NCI-H2107 treated with DMSO at 0.1 percent for 48 hours (cell line): ENCODE data around the gene TMEM225.
"Not testable (repeated sequence)": the region's sequence is repeated elsewhere in the genome, so short reads cannot be mapped to it uniquely, and the experiment has no call there.

Source experiments
- DNase-seq: peaks from one replicate; lab custom pipeline; 2025; ENCODE audit not compliant: unreplicated experiment; lab: John Stamatoyannopoulos, UW

Gene TMEM225, protein sequence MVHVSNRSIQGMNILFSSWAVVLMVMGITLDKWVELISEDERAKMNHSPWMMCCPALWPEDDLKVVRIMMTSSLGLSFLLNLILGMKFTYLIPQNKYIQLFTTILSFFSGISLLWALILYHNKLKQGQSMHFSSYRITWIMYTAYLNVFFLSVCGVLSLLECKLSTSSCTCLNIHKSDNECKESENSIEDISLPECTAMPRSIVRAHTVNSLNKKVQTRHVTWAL

DNA sequence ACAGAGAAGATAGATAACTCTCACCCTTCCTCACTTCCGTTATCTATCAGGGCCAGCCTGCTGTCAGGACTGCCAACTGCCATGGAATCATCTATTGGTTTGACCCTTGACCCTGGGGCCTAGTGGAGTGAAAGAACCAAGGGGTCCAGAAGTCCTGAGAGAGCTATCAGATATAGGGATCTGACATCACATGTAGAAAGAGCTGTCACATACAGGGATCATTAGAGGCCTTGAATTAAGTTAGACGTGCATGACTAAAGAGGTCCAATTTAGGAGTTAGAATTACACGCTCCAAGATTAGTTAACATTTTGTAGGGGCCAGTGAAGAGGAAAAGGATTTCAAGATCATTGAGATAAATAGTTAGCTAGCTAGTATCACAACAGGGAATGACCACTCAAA, at the start of gene TMEM225:
Gene TMEM225, minus strand, starts transcription at position 101 of the 400 bp plus-strand sequence. CDS start 245 bp downstream, outside the sequence.
- no peak for DNase-seq

DNA sequence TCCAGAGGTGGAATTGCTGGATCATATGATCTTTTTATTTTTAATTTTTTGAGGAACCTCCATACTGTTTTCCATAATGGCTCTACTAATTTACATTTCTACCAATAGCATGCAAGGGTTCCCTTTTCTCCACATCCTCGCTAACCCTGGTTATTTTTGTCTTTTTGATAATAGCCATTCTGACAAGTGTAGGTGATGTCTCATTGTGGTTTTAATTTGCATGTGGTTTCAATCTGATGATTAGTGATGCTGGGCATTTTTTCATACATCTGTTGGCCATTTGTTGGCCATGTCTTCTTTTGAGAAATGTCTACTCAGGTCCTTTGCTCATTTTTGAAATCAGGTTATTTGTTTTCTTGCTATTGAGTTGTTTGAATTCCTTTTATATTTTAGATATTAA, 38.6 kb upstream of the TMEM225 start:
- no peak for DNase-seq

DNA sequence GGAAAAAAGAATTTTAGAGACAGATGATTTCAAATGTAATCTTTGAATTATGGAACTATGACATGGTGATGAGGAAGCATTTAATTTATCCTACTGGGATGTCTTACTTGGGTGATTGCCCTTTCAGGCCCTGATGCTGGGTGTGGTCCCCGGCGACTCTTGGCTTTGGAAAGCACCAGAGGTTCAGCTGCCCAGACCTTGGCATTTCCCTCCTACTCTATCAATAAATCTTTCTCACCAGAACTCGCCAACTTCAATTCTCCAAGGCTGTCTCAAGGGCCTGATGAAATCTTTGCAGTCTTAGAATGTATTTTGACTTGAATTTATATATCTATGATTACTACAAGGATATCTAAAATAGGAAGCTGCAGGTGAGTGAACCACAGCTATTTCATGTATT, 35.5 kb upstream of the TMEM225 start:
- DNase-seq: no peak

DNA sequence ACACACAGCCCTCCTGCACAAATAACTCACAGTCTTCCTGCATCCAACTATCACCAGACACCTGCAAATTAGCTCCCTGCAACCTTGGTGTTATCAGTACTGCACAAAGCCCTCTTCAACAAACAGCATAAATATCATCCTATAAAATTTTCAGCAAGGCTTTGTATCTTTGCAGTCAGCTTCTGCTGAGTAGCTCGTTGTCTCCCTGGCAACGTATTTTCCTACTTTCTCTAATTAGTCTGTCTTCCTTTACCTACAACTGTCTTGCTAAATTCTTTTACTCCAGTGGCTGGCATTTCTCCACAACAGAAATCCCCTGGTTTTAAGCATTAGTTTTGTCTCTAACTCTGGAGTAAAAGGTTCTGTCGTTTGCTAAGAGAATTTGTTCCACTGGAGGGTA, 20.4 kb upstream of the TMEM225 start:
- no peak for DNase-seq

DNA sequence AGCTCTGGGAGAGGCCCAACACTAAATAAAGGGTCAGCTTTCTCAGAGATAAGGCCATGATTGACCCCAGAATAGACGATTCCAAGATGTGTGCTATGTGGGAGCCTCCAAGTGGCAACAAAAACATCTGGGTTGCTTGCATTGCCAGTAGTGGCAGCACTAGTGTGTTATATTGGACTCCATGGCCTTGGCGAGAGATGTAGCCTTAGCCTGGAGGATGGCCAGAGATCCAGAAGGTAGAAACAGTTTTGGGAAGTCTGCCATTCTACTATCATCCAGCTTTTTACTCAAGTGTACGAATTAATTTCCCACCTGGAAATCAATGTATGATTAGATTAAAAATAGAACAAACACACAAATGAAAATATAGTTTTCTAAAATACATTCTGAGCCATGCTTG, 19.5 kb upstream of the TMEM225 start:
- DNase-seq: no peak

DNA sequence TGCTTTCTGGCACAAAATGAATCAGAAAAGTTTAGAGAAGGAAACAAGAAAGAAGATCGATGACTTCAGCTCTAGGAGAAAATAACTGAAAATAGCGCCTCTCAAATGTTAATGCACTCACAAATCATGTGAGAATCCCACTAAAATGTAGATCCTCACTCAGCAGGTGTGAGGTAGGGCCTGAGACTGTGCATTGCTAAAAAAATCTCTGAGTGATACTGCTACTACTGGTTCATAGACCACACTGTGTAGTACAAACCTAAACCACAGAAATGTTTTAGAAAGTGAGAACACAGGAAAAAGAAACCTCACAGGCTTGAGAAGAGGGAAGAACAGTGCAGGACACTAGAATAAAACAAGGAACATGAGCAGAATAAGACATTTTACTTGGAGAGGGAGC, 18.5 kb upstream of the TMEM225 start:
- no peak for DNase-seq

DNA sequence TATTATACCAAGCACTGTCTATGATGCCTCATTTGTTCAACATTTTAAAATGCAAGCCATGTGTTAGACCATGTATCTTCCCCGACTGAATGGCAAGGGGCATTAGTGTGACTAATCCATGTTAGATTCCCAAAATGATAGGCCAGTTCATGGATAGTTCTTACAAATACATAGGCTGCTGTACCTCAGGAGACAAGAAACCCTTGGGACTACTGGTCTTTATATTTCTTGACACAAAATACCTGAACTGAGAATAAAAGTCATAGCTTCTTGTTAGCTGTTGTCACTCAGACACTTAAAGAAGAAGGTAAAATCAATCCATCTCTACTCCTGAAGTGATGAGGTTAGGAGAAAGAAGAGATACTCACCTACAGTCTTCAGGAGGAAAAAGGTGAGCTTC, 16.4 kb upstream of the TMEM225 start, which contains the start of gene OR8D4:
Gene OR8D4, plus strand, starts transcription at position 301 of the 400 bp plus-strand sequence. CDS start 4,265 bp downstream, outside the sequence.
- no peak for DNase-seq

DNA sequence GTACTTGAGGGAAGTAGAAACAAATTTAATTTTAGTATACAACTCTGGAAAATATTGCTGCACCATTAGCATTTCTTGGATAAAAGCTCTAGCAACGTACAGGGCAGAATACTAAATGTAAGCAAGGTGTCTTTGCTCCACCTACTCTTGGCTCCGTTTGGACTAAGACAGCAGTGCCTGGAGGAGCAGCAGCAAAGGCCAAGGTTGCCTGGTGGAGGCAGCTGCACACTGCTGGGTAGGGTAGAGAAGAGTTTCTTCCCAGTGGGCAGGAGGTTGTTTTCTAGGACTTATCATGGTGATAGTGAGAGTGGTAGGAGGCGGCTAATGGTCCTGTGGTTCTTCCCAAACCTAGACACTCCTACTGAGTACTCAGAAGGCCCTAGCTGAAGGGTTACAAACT, 14.3 kb upstream of the TMEM225 start:
- DNase-seq: no peak

DNA sequence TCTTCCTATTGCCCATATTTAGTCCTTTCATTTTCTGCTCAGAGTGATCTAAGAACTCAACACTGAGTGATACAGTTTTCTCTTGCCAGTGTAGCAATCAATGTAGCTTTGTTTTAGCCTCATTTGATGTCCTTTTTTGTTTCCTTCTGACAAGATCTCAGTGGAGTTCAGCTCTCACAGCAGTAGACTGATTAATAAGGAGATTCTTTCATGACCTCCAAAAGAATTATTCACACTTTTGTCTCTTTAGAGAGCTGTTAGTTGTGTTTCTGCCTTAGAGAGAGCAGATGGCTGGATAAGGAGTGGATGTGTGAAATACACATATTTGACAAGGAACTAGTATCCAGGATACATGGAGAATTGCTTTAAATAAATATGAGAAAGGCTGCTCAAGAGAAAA, 6.6 kb upstream of the TMEM225 start:
- DNase-seq: no peak

DNA sequence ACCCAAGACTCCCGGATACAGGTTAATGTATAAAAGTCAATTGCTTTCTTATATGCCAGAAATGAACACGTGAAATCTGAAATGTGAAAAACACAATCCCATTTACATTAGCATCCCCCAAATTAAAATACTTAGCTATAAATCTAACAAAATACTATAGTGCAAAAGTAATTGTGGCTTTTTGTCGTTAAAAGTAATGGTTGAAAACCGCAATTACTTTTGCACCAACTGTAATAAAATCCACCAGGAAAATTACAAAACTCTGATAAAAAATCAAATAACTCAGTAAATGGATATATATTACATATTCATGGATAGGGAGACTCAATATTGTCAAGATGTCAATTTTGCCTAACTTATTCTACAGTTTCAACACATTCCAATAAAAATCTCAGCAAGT, 4.6 kb downstream of the TMEM225 start:
- no peak for DNase-seq

DNA sequence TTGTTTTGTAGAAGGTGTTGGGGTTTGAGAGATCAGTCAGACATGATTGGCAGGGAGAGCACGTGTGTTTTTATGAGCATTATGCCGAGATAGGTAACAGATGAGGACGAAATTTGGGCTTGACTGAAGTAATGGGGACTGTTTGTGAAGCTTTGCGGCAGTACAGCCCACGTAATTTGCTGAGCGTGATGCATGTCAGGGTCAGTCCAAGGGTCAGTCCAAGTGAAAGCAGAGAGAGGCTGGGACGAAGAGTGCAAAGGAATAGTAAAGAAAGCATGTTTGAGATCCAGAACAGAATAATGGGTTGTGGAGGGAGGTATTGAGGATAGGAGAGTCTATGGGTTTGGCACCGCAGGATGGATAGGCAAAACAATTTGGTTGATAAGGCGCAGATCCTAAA, 17.7 kb downstream of the TMEM225 start:
- not testable (repeated sequence) for DNase-seq

DNA sequence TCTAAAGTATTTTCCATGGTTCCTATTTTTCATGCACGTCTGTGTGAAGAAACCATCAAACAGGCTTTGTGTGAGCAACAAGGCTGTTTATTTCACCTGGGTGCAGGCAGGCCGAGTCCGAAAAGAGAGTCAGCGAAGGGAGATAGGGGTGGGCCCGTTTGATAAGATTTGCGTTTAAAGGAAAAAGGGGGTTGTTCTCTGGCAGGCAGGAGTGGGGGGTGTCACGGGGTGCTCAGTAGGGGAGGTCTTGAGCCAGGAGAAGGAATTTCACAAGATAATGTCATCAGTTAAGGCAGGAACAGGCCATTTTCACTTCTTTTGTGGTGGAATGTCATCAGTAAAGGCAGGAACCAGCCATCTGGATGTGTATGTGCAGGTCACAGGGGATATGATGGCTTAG, 20.2 kb downstream of the TMEM225 start:
- not testable (repeated sequence) for DNase-seq

DNA sequence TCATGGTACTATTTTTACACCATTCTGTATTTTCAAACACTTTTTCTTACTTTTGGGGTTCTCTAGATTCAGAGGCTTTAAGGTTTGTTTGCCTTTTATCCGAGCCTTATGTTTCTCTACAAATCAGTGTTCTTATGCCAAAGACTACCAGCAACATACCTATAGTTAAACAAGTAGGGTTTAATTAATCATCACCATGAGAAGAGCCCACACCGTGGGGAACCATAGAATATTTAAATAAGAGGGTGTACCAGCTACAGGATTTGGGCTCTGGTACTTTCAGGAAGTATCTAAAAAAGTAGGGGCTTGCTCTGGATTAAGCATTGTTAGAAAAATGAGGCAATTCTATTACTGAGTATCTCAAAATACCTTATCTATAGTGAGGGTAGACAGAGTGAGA, 25.7 kb downstream of the TMEM225 start:
- DNase-seq: no peak

DNA sequence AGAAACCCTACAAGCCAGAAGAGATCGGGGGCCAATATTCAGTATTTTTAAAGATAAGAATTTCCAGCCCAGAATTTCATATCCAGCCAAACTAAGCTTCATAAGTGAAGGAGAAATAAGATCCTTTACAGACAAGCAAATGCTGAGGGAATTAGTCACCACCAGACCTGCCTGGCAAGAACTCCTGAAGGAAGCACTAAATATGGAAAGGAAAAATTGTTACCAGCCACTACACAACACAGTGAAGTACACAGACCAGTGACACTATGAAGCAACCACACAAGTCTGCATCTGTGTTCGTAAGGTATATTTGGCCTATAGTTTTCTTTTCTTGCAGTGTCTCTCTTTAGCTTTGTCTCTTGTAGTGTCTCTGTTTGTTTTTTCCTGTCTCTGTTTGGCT, 29.0 kb downstream of the TMEM225 start:
- DNase-seq: no peak

DNA sequence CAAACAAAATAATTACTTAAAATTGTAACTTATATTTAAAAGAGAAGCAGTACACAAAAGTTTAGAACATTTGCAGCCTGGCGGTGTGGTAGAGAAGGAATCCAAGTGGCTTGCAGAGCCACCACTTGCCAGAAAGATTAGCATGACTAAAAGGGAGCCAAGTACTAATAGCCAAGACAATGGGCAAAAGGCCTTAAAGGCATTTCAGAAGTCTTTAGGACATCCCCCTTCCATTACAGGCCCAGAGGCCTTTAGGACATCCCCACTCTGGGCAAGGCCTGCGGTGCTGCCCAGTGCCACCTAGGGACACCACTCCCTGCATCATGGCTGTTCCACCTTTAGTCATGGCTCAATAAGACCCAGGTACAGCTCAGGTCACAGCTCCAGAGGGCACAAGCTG, 32.4 kb downstream of the TMEM225 start:
- no peak for DNase-seq

DNA sequence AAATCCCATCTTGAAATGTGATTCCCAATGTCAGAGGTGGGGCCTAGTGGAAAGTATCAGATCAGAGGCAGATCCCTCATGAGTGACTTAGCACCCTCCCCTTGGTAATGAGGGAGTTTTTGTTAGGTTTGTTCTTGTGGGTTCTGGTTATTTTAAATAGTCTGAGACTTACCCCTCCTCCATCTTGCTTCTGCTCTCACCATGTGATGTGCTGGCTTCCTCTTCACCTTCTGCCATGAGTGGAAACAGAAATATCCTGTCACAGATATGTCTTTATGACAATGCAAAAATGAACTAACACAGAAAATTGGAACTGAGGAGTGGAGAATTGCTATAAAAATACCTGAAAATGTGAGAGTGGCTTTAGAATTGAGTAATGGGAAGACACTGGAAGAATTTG, 33.1 kb downstream of the TMEM225 start:
- DNase-seq: no peak

DNA sequence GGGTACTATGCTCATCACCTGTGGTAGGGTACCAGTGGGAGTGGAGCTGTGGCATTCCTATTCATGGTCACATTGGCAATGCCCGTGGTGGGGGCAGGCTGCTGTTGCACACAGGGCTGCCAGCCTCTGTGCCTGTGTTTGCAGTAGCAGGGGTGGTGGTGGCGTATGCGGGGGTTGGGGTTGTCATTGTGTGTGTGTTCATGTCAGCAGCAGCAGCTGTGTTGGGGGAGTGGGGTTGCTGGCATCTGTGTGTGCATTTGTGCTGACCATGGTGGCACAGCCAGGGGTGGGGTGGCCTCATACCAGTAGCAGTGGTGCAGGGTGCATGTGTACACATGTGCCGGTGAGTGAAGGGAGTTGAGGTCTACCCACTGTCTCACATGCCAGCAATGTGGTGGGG, 34.4 kb downstream of the TMEM225 start:
- DNase-seq: no peak

DNA sequence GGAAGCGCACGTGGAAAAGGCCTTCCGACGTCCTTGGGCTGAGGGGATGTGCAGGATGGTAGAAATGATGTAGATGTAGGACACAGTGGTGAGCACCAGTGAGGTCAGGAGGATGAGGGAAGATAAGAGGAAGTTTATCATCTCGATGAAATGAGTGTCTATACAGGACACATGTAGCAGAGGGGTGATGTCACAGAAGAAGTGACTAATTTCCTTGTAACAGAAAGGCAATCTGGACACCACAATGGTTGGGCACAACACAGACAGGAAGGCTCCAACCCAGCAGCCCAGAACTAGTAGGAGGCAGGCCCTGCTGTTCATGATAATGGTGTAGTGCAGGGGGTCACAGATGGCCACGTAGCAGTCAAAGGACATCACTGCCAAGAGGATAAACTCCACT, 44.3 kb downstream of the TMEM225 start:
- DNase-seq: no peak

DNA sequence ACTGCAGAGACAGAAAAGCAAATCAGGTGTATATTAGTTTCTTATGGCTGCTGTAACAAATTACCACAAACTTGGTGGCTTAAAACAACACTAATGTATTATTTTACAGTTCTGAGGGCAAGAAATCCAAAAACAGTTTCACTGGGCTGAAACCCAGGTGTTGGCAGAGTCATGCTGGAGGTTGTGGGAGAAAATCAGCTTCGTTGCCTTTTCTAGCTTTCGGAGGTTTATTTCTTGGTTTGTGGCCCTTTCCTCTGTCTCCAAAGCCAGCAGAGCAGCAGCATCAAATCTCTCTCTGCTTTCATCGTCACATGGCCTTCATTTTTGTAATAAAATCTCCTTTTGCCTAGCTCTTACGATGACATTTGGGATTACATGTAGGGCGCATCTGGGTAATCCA, 46.3 kb downstream of the TMEM225 start:
- DNase-seq: no peak

DNA sequence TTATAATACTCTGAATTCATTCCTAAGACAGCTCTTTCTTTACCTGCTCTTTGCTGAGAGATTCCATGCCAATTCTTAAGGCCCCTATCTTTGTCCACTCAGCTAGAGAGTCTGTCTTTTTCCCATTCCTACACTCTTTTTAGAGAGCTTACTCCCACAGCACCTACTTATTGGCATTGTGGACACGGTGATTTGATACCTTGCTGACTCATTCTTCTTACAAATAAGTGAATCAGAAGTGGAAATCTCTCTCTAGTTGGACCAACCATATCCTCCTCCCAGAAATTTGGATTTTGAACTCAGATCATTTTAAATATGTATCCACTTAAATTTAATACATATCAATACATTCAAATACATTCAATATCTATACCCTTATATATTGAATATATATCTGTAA, 46.8 kb downstream of the TMEM225 start:
- DNase-seq: no peak

DNA sequence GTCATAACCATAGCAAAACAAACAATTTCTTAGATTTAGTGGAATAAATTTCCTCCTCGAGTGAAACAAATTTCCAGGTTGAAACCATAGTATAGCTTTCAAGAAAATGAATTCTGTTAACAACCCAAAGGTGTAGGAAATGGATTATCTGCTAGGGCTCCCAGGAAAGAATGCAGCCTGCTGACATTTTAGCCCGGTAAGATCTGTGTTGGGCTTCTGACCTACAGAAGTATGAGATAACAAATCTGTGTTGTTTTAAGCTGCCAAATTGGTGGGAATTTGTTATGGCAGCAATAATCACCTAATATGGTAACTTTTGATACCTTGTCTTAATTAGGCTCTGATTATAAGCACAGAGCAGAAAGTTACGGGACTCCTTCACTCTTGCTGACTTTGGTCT, 47.3 kb downstream of the TMEM225 start:
- no peak for DNase-seq

DNA sequence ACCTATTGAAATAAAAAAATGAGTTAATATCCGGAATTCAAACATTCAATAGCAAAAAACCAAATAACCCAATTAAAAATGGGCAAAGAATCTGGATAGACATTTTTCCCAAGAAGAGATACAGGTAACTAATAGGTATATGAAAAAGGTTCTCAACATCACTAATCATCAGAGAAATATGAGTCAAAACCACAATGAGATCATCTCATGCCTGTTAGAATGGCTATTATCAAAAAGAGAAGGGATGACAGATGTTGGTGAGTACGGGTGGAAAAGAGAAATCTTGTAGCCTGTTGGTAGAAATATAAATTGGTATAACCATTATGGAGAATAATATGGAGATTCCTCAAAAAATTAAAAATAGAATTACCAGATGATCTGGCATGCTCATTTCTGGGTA, 52.4 kb downstream of the TMEM225 start:
- no peak for DNase-seq
